ENCODE results near the gene SNTG2. TPM values are rescaled to one million over a fixed set of nuclear protein-coding genes. Genes with fewer than 3 reads are reported as not detected.

SNTG2 gene
- total and polyA plus RNA-seq, 10 of the 15 experiments (the other 5 are each of a cell fraction or from before 2014, with no cell fraction given): not detected

- Histone ChIP-seq H3K9ac (ENCODE audit: control insufficient read depth, insufficient read depth, low read length) (no peak overlapping the region), H3K27me3 (replicated peaks in 1 of 2; ENCODE audit: control insufficient read depth in 2 of 2, insufficient read depth in 2 of 2, low read length in 1 of 2) (no peaks in the 10 kb centered on the region; a peak in 2 of 4 replicates), H3K9me3 (replicated peaks; ENCODE audit: control insufficient read depth, insufficient read depth, low read length) (no peaks in the 10 kb centered on the region), H3K27ac (ENCODE audit: control insufficient read depth, insufficient read depth) (no peak overlapping the region), H3K4me2 (ENCODE audit: control insufficient read depth, insufficient read depth) (no peak overlapping the region), H3K4me3 (no peak overlapping the region), H2AFZ (ENCODE audit: control insufficient read depth, low read depth, low read length) (no peak overlapping the region), H4K20me1 (ENCODE audit: control insufficient read depth, insufficient read depth) (no peaks in the 10 kb centered on the region), H3K4me1 (ENCODE audit: control insufficient read depth, insufficient read depth, low read length) (no peaks in the 10 kb centered on the region), H3K36me3 (ENCODE audit: control insufficient read depth in 2 of 2, insufficient read depth in 2 of 2, low read length in 1 of 2) (no peaks in the 10 kb centered on the region), H3K79me2 (ENCODE audit: control insufficient read depth, insufficient read depth, low read length) (no peaks in the 10 kb centered on the region)
- ChIA-PET CTCF (no interaction called here), SMC1A (ENCODE audit: uncharacterized antibody, unreplicated experiment) (no interaction called here), RAD21 (ENCODE audit: unreplicated experiment) (no interaction called here), POLR2A (no interaction called here)
- in situ Hi-C loops (cut with MboI): no loop called here
- no peak for FAIRE-seq
- no TSS peak for BruUV-seq (replicated peaks)
- WGBS (ENCODE audit: insufficient coverage, insufficient replicate concordance, low lambda C conversion rate, missing lambda C conversion rate): 52% methylated on average over 16 of the region's 16 CpGs
- TF ChIP-seq FOXM1 (IDR thresholded peaks at IDR 0.05; ENCODE audit: low read depth, low read length) (no peak), JUND (IDR thresholded peaks at IDR 0.05; ENCODE audit: low read depth, low read length) (no peak)
- DNase-seq (ENCODE audit: low read depth, low spot score): no peak
- intact Hi-C loops (cut with micrococcal nuclease; ENCODE audit: unreplicated experiment): no loop called here
- ATAC-seq: no peak
Measured at GRCh38 chr2:987789-988188, 37.1 kb downstream of the SNTG2 start.

- H3K36me3 ChIP-seq (ENCODE audit: control insufficient read depth in 2 of 2, insufficient read depth in 2 of 2, low read length in 1 of 2): no peaks in the 10 kb centered on the region
- ATAC-seq (no peak), DNase-seq (ENCODE audit: low read depth, low spot score) (no peak), FAIRE-seq (no peak)
- ChIA-PET CTCF (no interaction called here), POLR2A (no interaction called here), RAD21 (ENCODE audit: unreplicated experiment) (no interaction called here), SMC1A (ENCODE audit: uncharacterized antibody, unreplicated experiment) (no interaction called here)
- no peak overlapping the region for H3K4me3 ChIP-seq
- H3K27me3 ChIP-seq (replicated peaks in 1 of 2; ENCODE audit: control insufficient read depth in 2 of 2, insufficient read depth in 2 of 2, low read length in 1 of 2): no peaks in the 10 kb centered on the region
- no peaks in the 10 kb centered on the region for H3K9me3 ChIP-seq (replicated peaks; ENCODE audit: control insufficient read depth, insufficient read depth, low read length)
- no peaks in the 10 kb centered on the region for H3K4me1 ChIP-seq (ENCODE audit: control insufficient read depth, insufficient read depth, low read length)
- in situ Hi-C loops (cut with MboI): no loop called here
- no peak overlapping the region for H2AFZ ChIP-seq (ENCODE audit: control insufficient read depth, low read depth, low read length)
- WGBS (ENCODE audit: insufficient coverage, insufficient replicate concordance, low lambda C conversion rate, missing lambda C conversion rate): 24% methylated on average over 8 of the region's 8 CpGs
- intact Hi-C loops (cut with micrococcal nuclease; ENCODE audit: unreplicated experiment): no loop called here
- H3K79me2 ChIP-seq (ENCODE audit: control insufficient read depth, insufficient read depth, low read length): no peaks in the 10 kb centered on the region
- no peaks in the 10 kb centered on the region for H4K20me1 ChIP-seq (ENCODE audit: control insufficient read depth, insufficient read depth)
- H3K9ac ChIP-seq (ENCODE audit: control insufficient read depth, insufficient read depth, low read length): no peak overlapping the region
- no peak overlapping the region for H3K4me2 ChIP-seq (ENCODE audit: control insufficient read depth, insufficient read depth)
- no peak overlapping the region for H3K27ac ChIP-seq (ENCODE audit: control insufficient read depth, insufficient read depth)
- BruUV-seq (replicated peaks): no TSS peak
- TF ChIP-seq KAT2A (conservative IDR thresholded peaks at IDR 0.05; ENCODE audit: control insufficient read depth, low read depth, low read length) (no peak), SKIL (IDR thresholded peaks at IDR 0.05; ENCODE audit: low read depth, poor library complexity, severe bottlenecking) (no peak), BMI1 (IDR thresholded peaks at IDR 0.05; ENCODE audit: borderline replicate concordance) (no peak), CBFB (IDR thresholded peaks at IDR 0.05; ENCODE audit: low read depth) (no peak), CHD2 (IDR thresholded peaks at IDR 0.05; ENCODE audit: borderline replicate concordance, low read depth, low read length) (no peak), EZH2 (IDR thresholded peaks at IDR 0.05; ENCODE audit: borderline replicate concordance, control insufficient read depth, low read depth, low read length) (no peak), ZNF622 (IDR thresholded peaks at IDR 0.05) (no peak), SREBF2 (IDR thresholded peaks at IDR 0.05; ENCODE audit: low read length) (no peak), SIX5 (IDR thresholded peaks at IDR 0.05; ENCODE audit: low read depth, low read length, severe bottlenecking) (no peak)
- TF ChIP-seq, protein P1, sequence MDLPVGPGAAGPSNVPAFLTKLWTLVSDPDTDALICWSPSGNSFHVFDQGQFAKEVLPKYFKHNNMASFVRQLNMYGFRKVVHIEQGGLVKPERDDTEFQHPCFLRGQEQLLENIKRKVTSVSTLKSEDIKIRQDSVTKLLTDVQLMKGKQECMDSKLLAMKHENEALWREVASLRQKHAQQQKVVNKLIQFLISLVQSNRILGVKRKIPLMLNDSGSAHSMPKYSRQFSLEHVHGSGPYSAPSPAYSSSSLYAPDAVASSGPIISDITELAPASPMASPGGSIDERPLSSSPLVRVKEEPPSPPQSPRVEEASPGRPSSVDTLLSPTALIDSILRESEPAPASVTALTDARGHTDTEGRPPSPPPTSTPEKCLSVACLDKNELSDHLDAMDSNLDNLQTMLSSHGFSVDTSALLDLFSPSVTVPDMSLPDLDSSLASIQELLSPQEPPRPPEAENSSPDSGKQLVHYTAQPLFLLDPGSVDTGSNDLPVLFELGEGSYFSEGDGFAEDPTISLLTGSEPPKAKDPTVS (IDR thresholded peaks at IDR 0.05; ENCODE audit: low read depth, low read length): no peak
Measured at GRCh38 chr2:989781-990467, 39.3 kb downstream of the SNTG2 start.
